Endodermal cell (in vitro differentiated cells): ENCODE results near the gene PINLYP. TPM values are rescaled to one million over a fixed set of nuclear protein-coding genes. Genes with fewer than 3 reads are reported as not detected.

Experiments used
- DNase-seq: peaks from one replicate; pipeline ENCODE4 v3.0.0-alpha.2; 2017
- H3K27ac ChIP-seq: 2 replicates; pipeline ENCODE4 v1.5.1; 2013; ENCODE audit warnings: mild to moderate bottlenecking, low read depth, low read length, moderate library complexity
- H3K27me3 ChIP-seq: 2 replicates; pipeline ENCODE4 v1.6.1; 2013; ENCODE audit warnings: mild to moderate bottlenecking, low read length, moderate library complexity; ENCODE audit not compliant: insufficient read depth, control insufficient read depth, poor library complexity, severe bottlenecking
- H3K36me3 ChIP-seq: 2 replicates; pipeline ENCODE4 v1.7.0; 2013; ENCODE audit warnings: mild to moderate bottlenecking, low read length, moderate library complexity; ENCODE audit not compliant: control insufficient read depth, insufficient read depth
- H3K4me1 ChIP-seq: one replicate; pipeline ENCODE4 v1.7.0; 2013; ENCODE audit warnings: low read length; ENCODE audit not compliant: control insufficient read depth, insufficient read depth
- H3K4me3 ChIP-seq: 2 replicates; pipeline ENCODE4 v1.5.1; 2013; ENCODE audit warnings: mild to moderate bottlenecking, low read length, moderate library complexity
- H3K9ac ChIP-seq: 2 replicates; pipeline ENCODE4 v1.6.1; 2013; ENCODE audit warnings: mild to moderate bottlenecking, low read length, moderate library complexity; ENCODE audit not compliant: poor library complexity, severe bottlenecking; ENCODE audit errors: extremely low read depth
- H3K9me3 ChIP-seq: 2 replicates; pipeline ENCODE4 v1.6.1; 2013; ENCODE audit warnings: mild to moderate bottlenecking, low read length, moderate library complexity; ENCODE audit not compliant: control insufficient read depth
- H3K27ac Mint-ChIP-seq: 2 replicates; pipeline ENCODE4 v1.8.0; 2020; ENCODE audit warnings: mixed read lengths
- H3K27me3 Mint-ChIP-seq: 2 replicates; pipeline ENCODE4 v1.8.0; 2021; ENCODE audit warnings: mild to moderate bottlenecking, mixed read lengths; ENCODE audit not compliant: insufficient read depth
- H3K36me3 Mint-ChIP-seq: 2 replicates; pipeline ENCODE4 v1.8.0; 2020; ENCODE audit warnings: low read depth, mixed read lengths
- H3K4me1 Mint-ChIP-seq: 2 replicates; pipeline ENCODE4 v1.8.0; 2020; ENCODE audit warnings: mixed read lengths
- H3K4me3 Mint-ChIP-seq: 2 replicates; pipeline ENCODE4 v1.8.0; 2020; ENCODE audit warnings: mild to moderate bottlenecking, moderate library complexity, mixed read lengths
- H3K9me3 Mint-ChIP-seq: 2 replicates; pipeline ENCODE4 v1.8.0; 2020; ENCODE audit warnings: mild to moderate bottlenecking, mixed read lengths
- WGBS, 2 experiments: methylation state at CpG; one replicate each; pipeline versions ENCODE4 v1.1.5 to v1.1.7; 2013; ENCODE audit warnings: missing lambda C conversion rate in 2 of 2, mixed read lengths in 1 of 2; ENCODE audit not compliant: insufficient coverage in 1 of 2, insufficient read length in 1 of 2; 5-methylcytosine and 5-hydroxymethylcytosine counted together
- total RNA-seq, 2 donors: library from RNA; stranded (reverse); fragmentation: NEBNext Ultra II Directional in 1 of 2; extraction: Animal tissue kit (Norgen Biotek cat#: 25700) in 1 of 2; gene quantifications; 2 replicates in 1 of 2; 3 replicates in 1 of 2; pipeline ENCODE4 v1.2.1, GENCODE V29; 2021
- TF ChIP-seq, protein P1 (sequence below): fragments of 200-600 bp; sonication (generic); conservative IDR thresholded peaks from 2 replicates; pipeline ENCODE4 v1.5.0; 2021; ENCODE audit warnings: antibody characterized with exemption, mild to moderate bottlenecking

PINLYP gene
- total RNA-seq, 2 donors from 2014 or later = 7.7 to 12.2 TPM

DNA sequence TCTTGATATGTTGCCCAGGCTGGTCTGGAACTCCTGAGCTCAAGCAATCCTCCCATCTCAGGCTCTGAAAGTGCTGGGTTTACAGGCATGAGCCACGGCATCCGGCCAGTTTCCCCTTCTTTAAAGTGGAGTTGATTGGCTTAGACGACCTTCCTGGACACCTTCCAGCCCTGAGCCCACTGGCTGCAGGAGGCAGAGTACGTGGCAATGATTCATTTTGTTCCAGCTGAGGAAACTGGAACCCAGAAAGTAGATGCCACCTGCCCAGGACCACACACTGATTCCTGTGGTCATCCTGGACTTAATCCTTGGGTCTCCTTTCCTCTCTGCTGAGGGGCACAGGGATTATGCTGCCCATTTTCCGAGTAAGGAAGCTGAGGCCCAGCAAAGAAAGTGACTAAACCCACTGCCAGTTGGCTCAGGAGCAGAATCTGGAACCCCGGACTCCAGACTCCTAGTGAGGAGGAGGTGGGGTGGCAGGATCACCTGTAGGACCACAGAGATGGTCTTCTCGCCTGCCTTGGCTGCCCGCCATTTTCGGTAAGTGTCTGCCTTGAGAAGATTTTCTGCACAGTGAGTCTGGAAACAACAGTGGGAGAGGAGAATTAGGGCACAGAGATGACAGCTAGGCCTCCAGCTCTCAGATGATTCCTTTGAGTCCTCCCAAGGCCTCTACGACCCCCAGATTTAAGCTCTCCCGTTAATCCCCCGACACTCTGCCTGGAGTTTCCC, 1.0 kb upstream of the PINLYP start:
- Histone ChIP-seq H3K9ac (peak overlapping the region; percentile 91), H3K27ac (no peak overlapping the region), H3K4me3 (peak overlapping the region; percentile 99), H3K36me3 (peaks cover 21% of the 10 kb centered on the region), H3K4me1 (peaks cover 4% of the 10 kb centered on the region), H3K9me3 (no peaks in the 10 kb centered on the region), H3K27me3 (no peaks in the 10 kb centered on the region)
- TF ChIP-seq, protein P1, sequence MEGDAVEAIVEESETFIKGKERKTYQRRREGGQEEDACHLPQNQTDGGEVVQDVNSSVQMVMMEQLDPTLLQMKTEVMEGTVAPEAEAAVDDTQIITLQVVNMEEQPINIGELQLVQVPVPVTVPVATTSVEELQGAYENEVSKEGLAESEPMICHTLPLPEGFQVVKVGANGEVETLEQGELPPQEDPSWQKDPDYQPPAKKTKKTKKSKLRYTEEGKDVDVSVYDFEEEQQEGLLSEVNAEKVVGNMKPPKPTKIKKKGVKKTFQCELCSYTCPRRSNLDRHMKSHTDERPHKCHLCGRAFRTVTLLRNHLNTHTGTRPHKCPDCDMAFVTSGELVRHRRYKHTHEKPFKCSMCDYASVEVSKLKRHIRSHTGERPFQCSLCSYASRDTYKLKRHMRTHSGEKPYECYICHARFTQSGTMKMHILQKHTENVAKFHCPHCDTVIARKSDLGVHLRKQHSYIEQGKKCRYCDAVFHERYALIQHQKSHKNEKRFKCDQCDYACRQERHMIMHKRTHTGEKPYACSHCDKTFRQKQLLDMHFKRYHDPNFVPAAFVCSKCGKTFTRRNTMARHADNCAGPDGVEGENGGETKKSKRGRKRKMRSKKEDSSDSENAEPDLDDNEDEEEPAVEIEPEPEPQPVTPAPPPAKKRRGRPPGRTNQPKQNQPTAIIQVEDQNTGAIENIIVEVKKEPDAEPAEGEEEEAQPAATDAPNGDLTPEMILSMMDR = no peak
- WGBS, 2 experiments = 64 to 65% methylated on average over 12 of the region's 12 CpGs
- DNase-seq = no peak
- Mint-ChIP-seq H3K27me3 (peaks cover 5% of the 10 kb centered on the region), H3K36me3 (peaks cover 30% of the 10 kb centered on the region), H3K9me3 (no peaks in the 10 kb centered on the region), H3K4me1 (peaks cover 23% of the 10 kb centered on the region), H3K27ac (peak overlapping the region; percentile 96), H3K4me3 (peak overlapping the region; percentile 94)

DNA sequence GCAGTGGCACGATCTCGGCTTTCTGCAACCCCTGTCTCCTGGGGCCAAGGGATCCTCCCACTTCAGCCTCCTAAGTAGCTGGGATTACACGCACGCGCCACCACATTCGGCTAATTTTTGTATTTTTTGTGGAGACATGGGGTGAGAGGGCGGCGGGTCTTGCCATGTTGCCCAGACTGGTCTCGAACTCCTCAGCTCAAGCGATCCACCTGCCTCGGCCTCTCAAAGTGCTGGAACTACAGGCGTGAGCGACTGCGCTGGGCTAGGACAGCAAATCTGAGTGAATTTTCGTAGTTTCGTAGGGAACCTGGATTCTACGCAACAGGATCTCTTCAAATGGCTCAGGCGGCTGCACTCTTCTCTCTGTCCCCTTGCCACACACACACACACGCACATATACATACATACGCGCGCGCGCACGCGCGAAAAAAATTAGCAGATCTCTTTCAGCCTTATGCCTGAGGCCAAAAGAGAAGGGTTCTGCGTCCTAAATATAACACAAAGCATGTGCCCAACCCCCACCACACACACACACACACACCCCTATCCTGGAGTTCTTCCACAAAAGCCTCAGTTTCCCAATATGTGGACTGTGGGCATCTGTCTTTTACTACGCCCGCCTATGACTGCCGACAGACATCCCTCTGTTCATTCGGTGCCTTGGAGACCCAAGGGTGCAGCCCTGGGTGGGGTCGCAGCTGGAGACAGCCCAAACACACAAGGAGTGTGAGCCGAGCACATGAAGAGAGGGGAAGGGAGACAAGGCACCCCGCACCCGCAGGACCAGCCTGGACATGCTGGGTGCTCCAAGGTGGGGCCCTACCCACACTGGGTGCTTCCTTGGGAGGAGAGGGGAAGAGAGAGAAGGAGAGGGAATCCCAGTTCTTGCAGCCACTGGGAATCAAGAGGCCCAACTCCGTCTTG, 616 bp downstream of the PINLYP start:
- peaks cover 17% of the 10 kb centered on the region for H3K36me3 Mint-ChIP-seq
- DNase-seq = no peak
- TF ChIP-seq, protein P1 = no peak
- H3K27ac ChIP-seq = peak overlapping the region; percentile 50
- WGBS, 2 experiments = 86 to 89% methylated on average over 22 to 37 of the region's 37 CpGs
- H3K4me3 ChIP-seq = peak overlapping the region; percentile 59
- H3K27me3 Mint-ChIP-seq = peaks cover 5% of the 10 kb centered on the region
- H3K27me3 ChIP-seq = no peaks in the 10 kb centered on the region
- peak overlapping the region; percentile 33 for H3K9ac ChIP-seq
- no peaks in the 10 kb centered on the region for H3K9me3 Mint-ChIP-seq
- no peaks in the 10 kb centered on the region for H3K9me3 ChIP-seq
- H3K36me3 ChIP-seq = peaks cover 21% of the 10 kb centered on the region
- H3K4me1 Mint-ChIP-seq = peaks cover 25% of the 10 kb centered on the region
- H3K27ac Mint-ChIP-seq = peak overlapping the region; percentile 96
- H3K4me1 ChIP-seq = peaks cover 4% of the 10 kb centered on the region
- H3K4me3 Mint-ChIP-seq = peak overlapping the region; percentile 94

DNA sequence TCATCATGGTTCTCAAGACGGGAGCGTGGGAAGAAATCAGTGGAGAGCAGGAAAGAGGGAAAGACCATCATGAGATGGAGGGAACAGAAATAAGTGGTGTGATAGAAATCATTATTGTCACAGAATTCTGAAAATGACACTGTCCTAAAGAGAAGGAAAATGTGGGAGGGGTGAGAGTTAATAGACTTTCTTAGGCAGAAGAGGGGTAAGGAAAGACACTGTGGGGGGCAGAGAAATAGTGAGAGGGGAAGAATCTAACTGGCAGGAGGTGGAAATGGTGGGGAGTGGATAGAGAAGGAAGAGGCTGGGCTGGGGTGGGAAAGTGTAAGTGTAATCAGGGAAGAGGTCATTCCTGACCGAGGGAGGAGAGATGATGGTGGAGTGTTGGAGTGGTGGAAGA, 3.2 kb downstream of the PINLYP start:
- H3K27me3 ChIP-seq = no peaks in the 10 kb centered on the region
- peaks cover 5% of the 10 kb centered on the region for H3K36me3 ChIP-seq
- H3K27ac ChIP-seq = no peak overlapping the region
- no peak overlapping the region for H3K9ac ChIP-seq
- DNase-seq = no peak
- Mint-ChIP-seq H3K27me3 (peaks cover 5% of the 10 kb centered on the region), H3K27ac (no peak overlapping the region), H3K36me3 (peaks cover 7% of the 10 kb centered on the region), H3K9me3 (no peaks in the 10 kb centered on the region), H3K4me3 (peak overlapping the region; percentile 78), H3K4me1 (peaks cover 34% of the 10 kb centered on the region)
- TF ChIP-seq, protein P1 = no peak
- 77 to 94% methylated on average over 3 of the region's 3 CpGs for WGBS, 2 experiments
- no peaks in the 10 kb centered on the region for H3K9me3 ChIP-seq
- peaks cover 4% of the 10 kb centered on the region for H3K4me1 ChIP-seq
- H3K4me3 ChIP-seq = no peak overlapping the region
